H1 (cell line): Measurements from ENCODE around the gene TBCD. TPM values are rescaled to one million over a fixed set of nuclear protein-coding genes. Genes with fewer than 3 reads are reported as not detected.

Experiments used
- CTCF ChIA-PET: fragments of 300-600 bp; sonication (Branson Sonifier 250); formaldehyde crosslinking; loops from one replicate; lab custom pipeline; 2021; ENCODE audit not compliant: partially characterized antibody; lab: Charles Lee
- POLR2A ChIA-PET: fragments of 300-600 bp; sonication (Branson Sonifier 250); formaldehyde crosslinking; loops from one replicate; lab custom pipeline; 2021; ENCODE audit warnings: inconsistent platforms; ENCODE audit not compliant: partially characterized antibody; lab: Charles Lee
- DNase-seq, 2 experiments: peaks; one replicate each; pipeline versions ENCODE4 v3.0.0 to v3.0.0-alpha.2; 2010 to 2022; ENCODE audit warnings: low spot score in 2 of 2, low read depth in 1 of 2, mixed read lengths in 1 of 2
- FAIRE-seq: peaks from 2 replicates; lab custom pipeline; 2011; peaks lifted over from hg19 to GRCh38; lab: Jason Lieb, UNC
- H2AFZ ChIP-seq: 2 replicates; pipeline ENCODE4 v1.8.1; 2012; ENCODE audit warnings: low read length, inconsistent platforms
- H2AK5ac ChIP-seq: 2 replicates; pipeline ENCODE4 v1.6.1; 2013; ENCODE audit warnings: low read depth, low read length
- H2BK120ac ChIP-seq: replicated peaks from 2 replicates; pipeline ENCODE3; 2013; ENCODE audit warnings: low read depth, low read length, inconsistent platforms
- H2BK12ac ChIP-seq: 2 replicates; pipeline ENCODE4 v1.6.1; 2013; ENCODE audit warnings: low read depth, low read length
- H2BK15ac ChIP-seq: 2 replicates; pipeline ENCODE4 v1.6.1; 2013; ENCODE audit warnings: low read length
- H2BK20ac ChIP-seq: 2 replicates; pipeline ENCODE4 v1.6.1; 2013; ENCODE audit warnings: low read length
- H2BK5ac ChIP-seq: 2 replicates; pipeline ENCODE4 v1.6.1; 2013; ENCODE audit warnings: low read depth, low read length
- H3K14ac ChIP-seq: 2 replicates; pipeline ENCODE4 v1.6.1; 2013; ENCODE audit warnings: inconsistent platforms; ENCODE audit not compliant: insufficient read length
- H3K18ac ChIP-seq: 2 replicates; pipeline ENCODE4 v1.6.1; 2013; ENCODE audit warnings: low read length; ENCODE audit errors: extremely low read depth
- H3K23ac ChIP-seq: 2 replicates; pipeline ENCODE4 v1.6.1; 2013; ENCODE audit warnings: inconsistent platforms; ENCODE audit not compliant: insufficient read length
- H3K23me2 ChIP-seq: 2 replicates; pipeline ENCODE4 v1.6.1; 2013; ENCODE audit warnings: low read depth, low read length
- H3K27ac ChIP-seq: 2 replicates; pipeline ENCODE4 v1.6.1; 2011; ENCODE audit warnings: low read depth, low read length, inconsistent platforms
- H3K27me3 ChIP-seq, 4 experiments: replicated peaks in 1 of 4; 1 replicate in 1 of 4; 2 replicates in 3 of 4; pipeline versions ENCODE4 v1.6.1 to v1.8.1; 2011 to 2013; ENCODE audit warnings: low read length in 3 of 4, mild to moderate bottlenecking in 3 of 4, inconsistent platforms in 2 of 4, mixed read lengths in 2 of 4, moderate library complexity in 1 of 4; ENCODE audit not compliant: control insufficient read depth in 3 of 4, insufficient read depth in 3 of 4; ENCODE audit errors: extremely low read depth in 1 of 4
- H3K36me3 ChIP-seq, 4 experiments: 2 replicates each; pipeline versions ENCODE4 v1.6.1 to v1.8.1; 2011 to 2013; ENCODE audit warnings: mild to moderate bottlenecking in 4 of 4, low read length in 3 of 4, moderate library complexity in 2 of 4, control low read depth in 1 of 4, inconsistent platforms in 1 of 4; ENCODE audit not compliant: insufficient read depth in 4 of 4, control insufficient read depth in 2 of 4
- H3K4ac ChIP-seq: replicated peaks from 2 replicates; pipeline ENCODE3; 2013; ENCODE audit warnings: low read length, low read depth, mixed read lengths, inconsistent platforms; ENCODE audit not compliant: insufficient read length
- H3K4me1 ChIP-seq, 4 experiments: replicated peaks in 1 of 4; 1 replicate in 1 of 4; 2 replicates in 3 of 4; pipeline versions ENCODE4 v1.6.1 to v1.8.1; 2011 to 2013; ENCODE audit warnings: low read length in 3 of 4, inconsistent platforms in 2 of 4, mixed read lengths in 1 of 4; ENCODE audit not compliant: insufficient read depth in 4 of 4, control insufficient read depth in 3 of 4
- H3K4me2 ChIP-seq, 2 experiments: 2 replicates each; pipeline versions ENCODE4 v1.6.1 to v1.8.1; 2011 to 2013; ENCODE audit warnings: low read depth in 2 of 2, low read length in 2 of 2, control low read depth in 1 of 2, inconsistent platforms in 1 of 2, mild to moderate bottlenecking in 1 of 2; ENCODE audit not compliant: insufficient read depth in 1 of 2
- H3K4me3 ChIP-seq, 4 experiments: fragments of 200-600, 300-600 bp in 1 of 4; sonication (generic), shearing (Covaris generic), sonication (Bioruptor Twin) in 1 of 4; 2 replicates each; pipeline versions ENCODE4 v1.5.1 to v1.8.1; 2011 to 2016; ENCODE audit warnings: low read length in 4 of 4, low read depth in 3 of 4, control low read depth in 2 of 4, inconsistent platforms in 2 of 4, mild to moderate bottlenecking in 2 of 4, mixed read lengths in 1 of 4, moderate library complexity in 1 of 4; ENCODE audit not compliant: insufficient read depth in 2 of 4; ENCODE audit errors: extremely low read depth in 1 of 4
- H3K56ac ChIP-seq: replicated peaks from 2 replicates; pipeline ENCODE3; 2013; ENCODE audit warnings: low read depth, mild to moderate bottlenecking, mixed read lengths, low read length, inconsistent platforms; ENCODE audit not compliant: insufficient read length
- H3K79me1 ChIP-seq: 2 replicates; pipeline ENCODE4 v1.6.1; 2013; ENCODE audit warnings: low read depth, low read length, control low read depth
- H3K79me2 ChIP-seq, 2 experiments: 2 replicates each; pipeline versions ENCODE4 v1.6.1 to v1.8.1; 2012 to 2013; ENCODE audit warnings: low read length in 2 of 2, mild to moderate bottlenecking in 2 of 2, inconsistent platforms in 1 of 2; ENCODE audit not compliant: insufficient read depth in 2 of 2, control insufficient read depth in 1 of 2
- H3K9ac ChIP-seq, 4 experiments: replicated peaks in 1 of 4; 1 replicate in 1 of 4; 2 replicates in 3 of 4; pipeline versions ENCODE4 v1.6.1 to v1.8.1; 2011 to 2013; ENCODE audit warnings: low read depth in 3 of 4, low read length in 3 of 4, control low read depth in 2 of 4, mild to moderate bottlenecking in 2 of 4, moderate library complexity in 2 of 4, inconsistent platforms in 1 of 4; ENCODE audit errors: extremely low read depth in 1 of 4
- H3K9me3 ChIP-seq, 2 experiments: 2 replicates each; pipeline versions ENCODE4 v1.6.1 to v1.8.1; 2012 to 2013; ENCODE audit warnings: mild to moderate bottlenecking in 2 of 2, moderate library complexity in 2 of 2, control low read depth in 1 of 2, inconsistent platforms in 1 of 2, low read depth in 1 of 2, low read length in 1 of 2, mixed read lengths in 1 of 2; ENCODE audit not compliant: insufficient read depth in 2 of 2
- H4K20me1 ChIP-seq, 2 experiments: replicated peaks in 1 of 2; 2 replicates each; pipeline versions ENCODE3 to v1.8.1; 2011 to 2013; ENCODE audit warnings: inconsistent platforms in 2 of 2, low read length in 2 of 2, mild to moderate bottlenecking in 1 of 2; ENCODE audit not compliant: insufficient read depth in 2 of 2, control insufficient read depth in 1 of 2
- H4K5ac ChIP-seq: 2 replicates; pipeline ENCODE4 v1.6.1; 2013; ENCODE audit warnings: low read length, low read depth, mixed read lengths, inconsistent platforms; ENCODE audit not compliant: insufficient read length
- H4K8ac ChIP-seq: 2 replicates; pipeline ENCODE4 v1.8.0; 2013; ENCODE audit warnings: mild to moderate bottlenecking, moderate library complexity, low read length, inconsistent platforms; ENCODE audit not compliant: insufficient read depth; ENCODE audit errors: extremely low read depth
- H4K91ac ChIP-seq: replicated peaks from 2 replicates; pipeline ENCODE3; 2013; ENCODE audit warnings: low read length, mixed read lengths, inconsistent platforms; ENCODE audit not compliant: insufficient read length
- ASH2L ChIP-seq: fragments of 200-600, 300-600 bp; sonication (generic); IDR thresholded peaks from one replicate; pipeline ENCODE4 v1.7.1; 2017; ENCODE audit warnings: low read length
- CTBP2 ChIP-seq: IDR thresholded peaks from 2 replicates; pipeline ENCODE4 v1.7.0; 2011; ENCODE audit warnings: borderline replicate concordance, mild to moderate bottlenecking, moderate library complexity, mixed read lengths, low read length; ENCODE audit not compliant: insufficient read depth, insufficient read length
- E2F6 ChIP-seq: IDR thresholded peaks from 2 replicates; pipeline ENCODE4 v1.6.1; 2012; ENCODE audit warnings: inconsistent platforms
- EGR1 ChIP-seq: IDR thresholded peaks from 2 replicates; pipeline ENCODE4 v1.6.1; 2011; ENCODE audit warnings: low read depth, low read length, borderline replicate concordance
- FOSL1 ChIP-seq: IDR thresholded peaks from 2 replicates; pipeline ENCODE4 v1.6.1; 2011; ENCODE audit warnings: mild to moderate bottlenecking, low read depth, low read length, moderate library complexity; ENCODE audit not compliant: insufficient read depth
- JUND ChIP-seq: IDR thresholded peaks from 2 replicates; pipeline ENCODE4 v1.6.1; 2011; ENCODE audit warnings: mild to moderate bottlenecking, improper control_type of control experiment, low read length
- PHF8 ChIP-seq: fragments of 200-600 bp; sonication (generic); conservative IDR thresholded peaks from 2 replicates; pipeline ENCODE4 v1.7.1; 2012; ENCODE audit warnings: low read depth, mild to moderate bottlenecking, inconsistent platforms, low read length, moderate library complexity
- POU5F1 ChIP-seq: IDR thresholded peaks from 2 replicates; pipeline ENCODE4 v1.6.1; 2011; ENCODE audit warnings: low read depth, mild to moderate bottlenecking, low read length, moderate library complexity
- RXRA ChIP-seq: IDR thresholded peaks from 2 replicates; pipeline ENCODE4 v1.6.1; 2011; ENCODE audit warnings: low read depth, mild to moderate bottlenecking, low read length, moderate library complexity; ENCODE audit not compliant: insufficient read depth
- SIX5 ChIP-seq: IDR thresholded peaks from 2 replicates; pipeline ENCODE4 v1.6.1; 2011; ENCODE audit warnings: mild to moderate bottlenecking, low read depth, low read length
- TBP ChIP-seq: IDR thresholded peaks from 2 replicates; pipeline ENCODE4 v1.6.1; 2011; ENCODE audit warnings: low read depth, low read length, improper control_type of control experiment
- WGBS, 2 experiments: shearing (Covaris generic) in 1 of 2; methylation state at CpG; one replicate each; pipeline versions ENCODE4 v1.1.6 to v1.1.7; 2013 to 2015; ENCODE audit warnings: low lambda C conversion rate in 2 of 2, mixed read lengths in 2 of 2, inconsistent platforms in 1 of 2, low coverage in 1 of 2, missing lambda C conversion rate in 1 of 2; ENCODE audit not compliant: insufficient replicate concordance in 2 of 2, insufficient coverage in 1 of 2, insufficient read length in 1 of 2; ENCODE audit errors: extremely low coverage in 1 of 2, missing lambda C conversion rate in 1 of 2; 5-methylcytosine and 5-hydroxymethylcytosine counted together
- polyA plus RNA-seq, 7 experiments: library from polyadenylated mRNA; depleted of rRNA in 3 of 7; stranded (reverse) in 5 of 7; unstranded in 2 of 7; fragments of >200 nt in 5 of 7; fragments of 200-250 nt in 2 of 7; gene quantifications; 1 replicate in 5 of 7; 2 replicates in 1 of 7; 4 replicates in 1 of 7; pipeline versions ENCODE4 v1.2.1 to v1.2.3, GENCODE V29; 2011 to 2013; ENCODE audit warnings: missing spikeins in 2 of 7, mixed read lengths in 2 of 7
- total RNA-seq: library from RNA; stranded (reverse); fragmentation: NEBNext Ultra II Directional; extraction: Animal tissue kit (Norgen Biotek cat#: 25700); gene quantifications from 2 replicates; pipeline ENCODE4 v1.2.1, GENCODE V29; 2021

The TBCD gene
- total and polyA plus RNA-seq, 2 of the 8 experiments (the other 6 are each of a cell fraction or from before 2014, with no cell fraction given) = 118 to 162 TPM

- Histone ChIP-seq H2BK12ac (no peak overlapping the region), H3K4me2 (no peak overlapping the region), H3K23ac (no peak overlapping the region), H4K5ac (no peak overlapping the region), H4K91ac (no peak overlapping the region), H3K27me3 (no peaks in the 10 kb centered on the region), H3K18ac (no peak overlapping the region), H2BK5ac (no peak overlapping the region), H3K79me1 (no peaks in the 10 kb centered on the region), H2AFZ (no peak overlapping the region), H4K20me1 (no peaks in the 10 kb centered on the region), H3K4me3 (no peak overlapping the region), H3K4ac (no peak overlapping the region), H2AK5ac (no peak overlapping the region), H2BK20ac (no peak overlapping the region), H3K79me2 (no peaks in the 10 kb centered on the region), H2BK15ac (no peak overlapping the region), H3K4me1 (no peaks in the 10 kb centered on the region), H3K56ac (no peak overlapping the region), H3K36me3 (peaks cover 0 to 5% (median 2%) of the 10 kb centered on the region in 4 experiments; a peak in 3 of 8 replicates), H3K23me2 (0 out of 2 replicates have a peak, but pooled peaks cover 4% of the 10 kb centered on the region), H3K9ac (no peak overlapping the region), H3K27ac (no peak overlapping the region), H3K14ac (no peak overlapping the region), H2BK120ac (no peak overlapping the region), H3K9me3 (peaks cover 15 to 49% of the 10 kb centered on the region in 2 experiments; a peak in 3 of 4 replicates), H4K8ac (no peak overlapping the region; the same call in 1 of the 2 replicates)
- DNase-seq (no peak), FAIRE-seq (no peak)
- POLR2A ChIA-PET = no interaction called here
- CTCF ChIA-PET = no interaction called here
- 92% methylated on average over 12 of the region's 18 CpGs; no CpG with 5 or more reads in 1 of the 2 experiments for WGBS, 2 experiments
- TF ChIP-seq POU5F1 = no peak
- no peak for TF ChIP-seq SIX5
- TF ChIP-seq E2F6 = no peak
- TF ChIP-seq ASH2L = no peak
- no peak for TF ChIP-seq FOSL1
- no peak for TF ChIP-seq RXRA
- no peak for TF ChIP-seq PHF8
- TF ChIP-seq JUND = no peak
- TF ChIP-seq CTBP2 = no peak
- TF ChIP-seq EGR1 = no peak
- no peak for TF ChIP-seq TBP
Observed at GRCh38 chr17:82956146-82956725, 204.4 kb downstream of the TBCD start.
